ENCODE results near the gene BPGM. TPM values are rescaled to one million over a fixed set of nuclear protein-coding genes. Genes with fewer than 3 reads are reported as not detected.
A peak's percentile ranks its signal among the peaks of the same experiment; 100 is the strongest.

BPGM gene
- total RNA-seq, 1 donor from 2014 or later = 9.1 TPM

- Histone ChIP-seq H3K36me3 (no peaks in the 10 kb centered on the region), H3K4me1 (peaks cover 32% of the 10 kb centered on the region), H3K27me3 (no peaks in the 10 kb centered on the region), H3K4me3 (no peak overlapping the region), H3K9me3 (no peaks in the 10 kb centered on the region), H3K27ac (peak overlapping the region; percentile 87)
- TF ChIP-seq POLR2AphosphoS5 (IDR thresholded peaks at IDR 0.05; ENCODE audit: insufficient read depth in 1 of 2, low read depth in 1 of 2) (no peak), CTCF (IDR thresholded peaks at IDR 0.05) (no peak)
- DNase-seq (ENCODE audit: extremely low spot score in 2 of 2) = no peak
- intact Hi-C loops (cut with DNase I) = no loop called here
These were observed 54.6 kb downstream of the BPGM start for GRCh38 chr7:134701272-134701671.

GRCh38 chr7:134702366-134703240 is 56.0 kb downstream of the BPGM start:
- Histone ChIP-seq H3K27ac (peak overlapping the region; percentile 87), H3K27me3 (no peaks in the 10 kb centered on the region), H3K36me3 (no peaks in the 10 kb centered on the region), H3K4me3 (no peak overlapping the region), H3K9me3 (no peaks in the 10 kb centered on the region), H3K4me1 (peaks cover 31% of the 10 kb centered on the region)
- TF ChIP-seq CTCF (IDR thresholded peaks at IDR 0.05) (no peak), POLR2AphosphoS5 (IDR thresholded peaks at IDR 0.05; ENCODE audit: insufficient read depth in 1 of 2, low read depth in 1 of 2) (no peak), POLR2A (IDR thresholded peaks at IDR 0.05) (no peak)
- DNase-seq (ENCODE audit: extremely low spot score in 2 of 2) = no peak
- intact Hi-C loops (cut with DNase I) = no loop called here

- Histone ChIP-seq H3K27ac (peak overlapping the region; percentile 87), H3K4me1 (peaks cover 31% of the 10 kb centered on the region), H3K36me3 (no peaks in the 10 kb centered on the region), H3K9me3 (no peaks in the 10 kb centered on the region), H3K4me3 (no peak overlapping the region), H3K27me3 (no peaks in the 10 kb centered on the region)
- intact Hi-C loops (cut with DNase I) = no loop called here
- no peak for DNase-seq (ENCODE audit: extremely low spot score in 2 of 2)
- TF ChIP-seq POLR2A (IDR thresholded peaks at IDR 0.05) (no peak), CTCF (IDR thresholded peaks at IDR 0.05) (no peak), POLR2AphosphoS5 (IDR thresholded peaks at IDR 0.05; ENCODE audit: insufficient read depth in 1 of 2, low read depth in 1 of 2) (no peak)
These were observed 56.6 kb downstream of the BPGM start for GRCh38 chr7:134703241-134703594.

- Histone ChIP-seq H3K9me3 (no peaks in the 10 kb centered on the region), H3K27me3 (no peaks in the 10 kb centered on the region), H3K4me3 (no peak overlapping the region), H3K4me1 (peaks cover 31% of the 10 kb centered on the region), H3K36me3 (no peaks in the 10 kb centered on the region), H3K27ac (peak overlapping the region; percentile 87)
- peak in 1 of 2 donors; percentile 93 for DNase-seq (ENCODE audit: extremely low spot score in 2 of 2)
- intact Hi-C loops (cut with DNase I) = no loop called here
- TF ChIP-seq POLR2AphosphoS5 (IDR thresholded peaks at IDR 0.05; ENCODE audit: insufficient read depth in 1 of 2, low read depth in 1 of 2) = peak; percentile 38 to 92
- TF ChIP-seq POLR2A (IDR thresholded peaks at IDR 0.05) = no peak
- TF ChIP-seq CTCF (IDR thresholded peaks at IDR 0.05) = no peak
These were observed 57.1 kb downstream of the BPGM start for GRCh38 chr7:134703782-134704181.

- H3K4me3 ChIP-seq = no peak overlapping the region
- no peaks in the 10 kb centered on the region for H3K27me3 ChIP-seq
- H3K27ac ChIP-seq = peak overlapping the region; percentile 87
- no peak for DNase-seq (ENCODE audit: extremely low spot score in 2 of 2)
- H3K9me3 ChIP-seq = no peaks in the 10 kb centered on the region
- TF ChIP-seq POLR2A (IDR thresholded peaks at IDR 0.05) = no peak
- TF ChIP-seq CTCF (IDR thresholded peaks at IDR 0.05) = no peak
- no peak for TF ChIP-seq POLR2AphosphoS5 (IDR thresholded peaks at IDR 0.05; ENCODE audit: insufficient read depth in 1 of 2, low read depth in 1 of 2)
- intact Hi-C loops (cut with DNase I) = no loop called here
- H3K36me3 ChIP-seq = no peaks in the 10 kb centered on the region
- H3K4me1 ChIP-seq = peaks cover 31% of the 10 kb centered on the region
These were observed 58.2 kb downstream of the BPGM start for GRCh38 chr7:134704827-134705226.
